Activated naive CD4-positive, alpha-beta T cell treated with anti-CD3 and anti-CD28 coated beads, Interleukin-2, amount 50 U/mL, for 24 hours (primary cell): Measurements from ENCODE around the gene PELI1.

ENCODE experiments used
- H3K27ac Mint-ChIP-seq: one replicate; pipeline ENCODE4 v1.8.0; 2021; ENCODE audit warnings: mild to moderate bottlenecking, mixed read lengths
- H3K27me3 Mint-ChIP-seq: one replicate; pipeline ENCODE4 v1.8.0; 2021; ENCODE audit warnings: mixed read lengths
- H3K36me3 Mint-ChIP-seq: one replicate; pipeline ENCODE4 v1.8.0; 2021; ENCODE audit warnings: mixed read lengths
- H3K4me1 Mint-ChIP-seq: one replicate; pipeline ENCODE4 v1.8.0; 2021; ENCODE audit warnings: mixed read lengths
- H3K4me3 Mint-ChIP-seq: one replicate; pipeline ENCODE4 v1.8.0; 2021; ENCODE audit warnings: mild to moderate bottlenecking, mixed read lengths
- H3K9me3 Mint-ChIP-seq: one replicate; pipeline ENCODE4 v1.8.0; 2021; ENCODE audit warnings: mixed read lengths

The PELI1 gene, protein sequence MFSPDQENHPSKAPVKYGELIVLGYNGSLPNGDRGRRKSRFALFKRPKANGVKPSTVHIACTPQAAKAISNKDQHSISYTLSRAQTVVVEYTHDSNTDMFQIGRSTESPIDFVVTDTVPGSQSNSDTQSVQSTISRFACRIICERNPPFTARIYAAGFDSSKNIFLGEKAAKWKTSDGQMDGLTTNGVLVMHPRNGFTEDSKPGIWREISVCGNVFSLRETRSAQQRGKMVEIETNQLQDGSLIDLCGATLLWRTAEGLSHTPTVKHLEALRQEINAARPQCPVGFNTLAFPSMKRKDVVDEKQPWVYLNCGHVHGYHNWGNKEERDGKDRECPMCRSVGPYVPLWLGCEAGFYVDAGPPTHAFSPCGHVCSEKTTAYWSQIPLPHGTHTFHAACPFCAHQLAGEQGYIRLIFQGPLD

DNA sequence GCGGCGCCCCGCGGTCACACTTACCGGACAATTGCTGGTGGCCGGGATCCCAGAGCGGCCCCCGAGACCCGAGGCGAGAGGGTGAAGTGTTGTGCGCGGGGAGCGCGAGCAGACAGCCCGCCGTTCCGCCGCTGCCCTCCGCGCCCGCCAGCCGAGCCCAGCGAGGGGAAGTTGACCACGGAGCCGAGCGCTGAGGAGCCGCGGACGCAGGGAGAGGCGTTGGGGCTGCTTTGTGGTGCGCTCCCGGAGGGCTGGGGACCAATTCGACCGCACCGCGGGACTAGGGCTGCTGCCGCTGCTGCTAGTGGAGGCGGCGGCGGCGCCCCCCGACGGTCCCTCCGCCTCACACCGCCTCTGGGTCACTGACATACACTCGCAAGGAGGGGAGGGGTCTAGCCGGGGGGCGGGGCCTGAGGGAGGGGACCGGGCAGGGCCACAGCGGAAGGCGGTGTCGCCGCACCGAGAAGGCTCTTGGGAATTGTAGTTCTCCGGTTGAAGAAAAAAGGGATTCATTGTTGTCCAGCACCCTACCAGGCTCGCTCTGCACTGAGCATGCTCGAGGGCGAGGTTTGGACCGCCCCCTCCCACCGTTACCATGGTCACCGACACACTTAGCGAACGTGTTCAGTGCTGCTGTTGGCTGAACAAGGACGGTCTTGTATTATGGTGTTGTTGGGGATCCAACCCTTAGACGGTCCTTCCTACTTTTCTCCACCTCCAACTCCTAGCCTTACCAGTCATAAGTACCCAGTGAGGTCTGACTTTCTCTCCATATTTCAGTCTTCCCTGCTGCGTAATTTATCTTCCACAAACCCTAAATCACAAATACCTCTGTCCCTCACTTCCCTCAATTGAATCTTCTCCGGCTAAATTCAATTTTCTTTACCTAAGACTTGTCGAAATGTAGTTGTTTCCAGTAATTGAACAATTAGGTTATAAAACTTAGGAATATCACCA lies at the start of gene PELI1:
Gene PELI1 (minus strand): TSS at position 364 of the 957 bp plus-strand sequence. CDS start 36,110 bp downstream, outside the sequence.
- H3K27me3 Mint-ChIP-seq, result no peaks in the 10 kb centered on the region
- no peaks in the 10 kb centered on the region for H3K9me3 Mint-ChIP-seq
- H3K27ac Mint-ChIP-seq, result peak within 1 kb of the TSS; percentile 99
- peaks cover 16% of the 10 kb centered on the region for H3K36me3 Mint-ChIP-seq
- H3K4me1 Mint-ChIP-seq, result peaks cover 28% of the 10 kb centered on the region
- H3K4me3 Mint-ChIP-seq, result peak within 1 kb of the TSS; percentile 99

DNA sequence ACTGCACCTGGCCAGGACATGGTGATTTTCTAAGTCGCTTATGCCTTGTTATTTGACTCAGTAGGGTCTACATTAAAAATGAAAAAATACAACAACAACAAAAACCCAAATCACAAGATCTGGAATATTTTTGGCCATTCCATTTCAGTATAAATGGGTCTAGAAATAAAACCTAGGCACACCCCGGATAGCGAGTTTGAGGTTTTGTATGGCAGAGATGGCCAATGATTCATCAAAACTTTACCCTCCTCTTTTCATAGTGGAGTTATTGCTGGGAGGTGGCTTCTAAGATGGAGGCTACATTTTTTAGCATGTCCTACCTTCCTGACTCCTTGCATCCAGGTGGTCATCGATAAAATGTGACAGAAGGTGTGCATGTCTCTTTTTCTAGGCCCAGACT lies 49.3 kb upstream of the PELI1 start:
- no peak overlapping the region for H3K4me3 Mint-ChIP-seq

DNA sequence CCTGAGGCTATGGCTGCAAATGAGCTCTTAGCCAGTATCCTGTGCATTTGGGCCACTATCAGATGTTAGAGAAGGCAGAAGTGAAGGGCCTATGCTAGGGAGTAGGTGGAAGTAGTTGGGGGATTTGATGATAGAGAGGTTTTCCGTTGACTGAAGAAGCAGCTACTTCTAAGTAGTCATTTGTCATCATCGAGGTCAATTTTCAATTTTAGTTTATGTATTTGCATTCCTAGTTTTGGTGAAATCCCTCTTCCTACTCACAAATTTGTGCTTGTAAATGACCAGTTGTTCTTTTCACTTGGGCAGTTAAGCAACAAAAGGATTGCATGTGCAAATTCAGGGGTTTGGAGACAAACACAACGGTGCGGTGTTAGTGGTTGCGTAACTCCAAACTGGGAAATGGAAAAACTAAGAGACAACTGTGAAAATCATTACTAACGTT lies 48.5 kb upstream of the PELI1 start:
- peak overlapping the region; percentile 57 for H3K27ac Mint-ChIP-seq
- H3K4me1 Mint-ChIP-seq, result peaks cover 48% of the 10 kb centered on the region
- H3K9me3 Mint-ChIP-seq, result no peaks in the 10 kb centered on the region
- H3K4me3 Mint-ChIP-seq, result no peak overlapping the region
- H3K27me3 Mint-ChIP-seq, result no peaks in the 10 kb centered on the region
- no peaks in the 10 kb centered on the region for H3K36me3 Mint-ChIP-seq

More for the DNA sequence above, 49.3 kb upstream of the PELI1 start:
- H3K36me3 Mint-ChIP-seq, result no peaks in the 10 kb centered on the region
- no peaks in the 10 kb centered on the region for H3K27me3 Mint-ChIP-seq
- no peaks in the 10 kb centered on the region for H3K9me3 Mint-ChIP-seq
- peaks cover 47% of the 10 kb centered on the region for H3K4me1 Mint-ChIP-seq
- no peak overlapping the region for H3K27ac Mint-ChIP-seq

DNA sequence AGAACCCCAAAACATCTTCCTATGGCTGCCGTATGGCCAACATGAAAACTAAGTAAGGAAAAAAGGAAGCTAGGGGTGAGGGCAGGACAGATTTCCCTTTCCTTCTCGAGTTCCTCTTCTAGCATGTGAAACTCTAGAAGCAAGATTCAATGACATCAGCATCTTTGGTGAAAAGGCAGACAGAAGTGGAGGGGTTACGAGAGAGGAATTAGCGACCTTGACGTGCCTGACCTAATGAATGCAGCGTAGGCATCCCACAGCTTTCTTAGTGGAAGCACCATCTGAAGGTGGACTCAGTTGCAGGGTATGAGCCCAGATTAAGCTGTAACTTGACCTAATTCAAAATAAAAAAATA lies 47.9 kb upstream of the PELI1 start:
- H3K27ac Mint-ChIP-seq, result no peak overlapping the region
- no peaks in the 10 kb centered on the region for H3K36me3 Mint-ChIP-seq
- H3K27me3 Mint-ChIP-seq, result no peaks in the 10 kb centered on the region
- H3K9me3 Mint-ChIP-seq, result no peaks in the 10 kb centered on the region
- no peak overlapping the region for H3K4me3 Mint-ChIP-seq
- H3K4me1 Mint-ChIP-seq, result peaks cover 51% of the 10 kb centered on the region

DNA sequence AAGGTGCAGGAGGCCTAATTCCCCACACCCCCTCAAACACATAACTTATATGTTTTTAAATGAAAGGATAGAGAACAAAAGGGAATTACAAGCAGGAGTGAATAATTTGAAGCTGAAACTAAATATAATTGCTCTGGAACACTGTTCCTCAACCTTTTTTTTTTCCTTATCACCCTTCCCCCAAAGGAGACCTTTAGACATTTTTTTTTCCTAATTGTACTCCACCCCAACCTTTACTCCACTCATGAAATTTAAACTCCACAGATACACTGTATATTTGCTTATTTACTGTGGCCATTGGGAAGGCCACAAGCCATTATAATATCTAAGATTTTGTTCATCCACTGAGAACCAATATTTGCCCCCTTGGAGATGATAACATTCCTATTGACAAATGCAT lies 45.4 kb upstream of the PELI1 start:
- no peaks in the 10 kb centered on the region for H3K27me3 Mint-ChIP-seq
- no peak overlapping the region for H3K4me3 Mint-ChIP-seq
- peaks cover 51% of the 10 kb centered on the region for H3K4me1 Mint-ChIP-seq
- H3K36me3 Mint-ChIP-seq, result no peaks in the 10 kb centered on the region
- H3K9me3 Mint-ChIP-seq, result no peaks in the 10 kb centered on the region
- no peak overlapping the region for H3K27ac Mint-ChIP-seq

DNA sequence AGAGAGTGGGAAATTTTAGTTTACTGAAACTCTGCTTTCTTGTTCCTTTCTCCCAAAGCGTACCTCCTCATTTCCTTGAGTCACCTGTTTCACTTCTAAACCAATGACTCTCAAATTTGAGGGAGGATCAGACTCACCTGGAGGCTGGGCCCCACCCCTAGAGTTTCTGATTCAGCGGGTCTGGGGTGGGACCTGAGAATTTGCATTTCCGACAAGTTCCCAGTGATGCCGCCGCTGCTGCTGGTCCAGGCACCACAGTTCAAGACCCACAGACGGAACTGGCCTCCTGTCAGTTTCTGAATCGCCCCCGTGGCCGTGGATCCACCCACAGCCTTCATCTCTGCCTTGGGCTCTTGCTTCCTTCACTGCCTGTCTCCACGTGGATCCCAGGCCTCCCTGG lies 44.9 kb upstream of the PELI1 start:
- Mint-ChIP-seq H3K27me3 (no peaks in the 10 kb centered on the region), H3K27ac (no peak overlapping the region), H3K4me1 (peaks cover 51% of the 10 kb centered on the region), H3K36me3 (no peaks in the 10 kb centered on the region), H3K9me3 (no peaks in the 10 kb centered on the region), H3K4me3 (no peak overlapping the region)

DNA sequence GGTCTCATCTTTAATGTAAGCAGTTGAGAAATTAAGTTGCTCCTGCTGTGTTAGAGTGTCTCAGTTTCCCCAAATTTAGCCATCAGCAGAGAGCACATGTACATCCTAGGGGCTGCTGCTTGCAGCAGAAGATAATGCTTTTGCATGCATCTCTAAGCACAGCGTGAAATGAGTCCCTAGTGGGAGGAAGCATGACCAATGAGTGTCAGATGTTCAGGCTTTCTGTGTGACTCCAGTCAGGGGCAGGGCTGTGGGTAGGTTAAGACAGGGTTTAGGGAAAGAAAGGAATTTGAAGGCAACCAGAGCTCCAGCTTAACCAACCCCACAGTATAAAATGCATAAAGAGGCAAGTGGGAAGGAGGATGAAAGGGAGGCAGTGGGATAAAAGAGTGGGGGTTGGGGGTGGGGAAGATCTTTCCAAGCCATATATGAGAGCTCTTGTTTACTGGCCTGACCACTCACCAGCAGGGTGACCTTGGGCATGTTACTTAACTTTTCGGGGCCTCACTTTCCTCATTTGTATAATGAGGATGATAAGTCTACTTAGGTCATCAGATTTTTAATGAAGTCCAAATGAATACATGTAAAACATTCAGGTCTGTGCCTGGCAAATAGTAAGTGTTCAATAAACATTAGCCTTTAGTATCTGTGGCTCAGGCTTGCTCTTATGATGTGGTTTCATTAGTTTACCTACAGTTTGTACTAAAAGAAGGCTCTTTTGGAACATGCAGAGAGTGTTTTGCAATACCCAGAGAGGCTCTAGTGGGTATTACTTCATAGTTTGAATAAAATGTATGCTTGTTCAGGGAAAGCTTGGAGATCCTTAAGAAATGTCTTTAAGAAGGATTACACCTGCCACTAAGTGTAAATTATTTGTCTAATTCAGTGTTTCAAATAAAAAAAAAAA lies 42.7 kb upstream of the PELI1 start:
- Mint-ChIP-seq H3K27ac (no peak overlapping the region), H3K4me3 (no peak overlapping the region), H3K27me3 (no peaks in the 10 kb centered on the region), H3K9me3 (no peaks in the 10 kb centered on the region), H3K4me1 (peaks cover 41% of the 10 kb centered on the region), H3K36me3 (no peaks in the 10 kb centered on the region)

DNA sequence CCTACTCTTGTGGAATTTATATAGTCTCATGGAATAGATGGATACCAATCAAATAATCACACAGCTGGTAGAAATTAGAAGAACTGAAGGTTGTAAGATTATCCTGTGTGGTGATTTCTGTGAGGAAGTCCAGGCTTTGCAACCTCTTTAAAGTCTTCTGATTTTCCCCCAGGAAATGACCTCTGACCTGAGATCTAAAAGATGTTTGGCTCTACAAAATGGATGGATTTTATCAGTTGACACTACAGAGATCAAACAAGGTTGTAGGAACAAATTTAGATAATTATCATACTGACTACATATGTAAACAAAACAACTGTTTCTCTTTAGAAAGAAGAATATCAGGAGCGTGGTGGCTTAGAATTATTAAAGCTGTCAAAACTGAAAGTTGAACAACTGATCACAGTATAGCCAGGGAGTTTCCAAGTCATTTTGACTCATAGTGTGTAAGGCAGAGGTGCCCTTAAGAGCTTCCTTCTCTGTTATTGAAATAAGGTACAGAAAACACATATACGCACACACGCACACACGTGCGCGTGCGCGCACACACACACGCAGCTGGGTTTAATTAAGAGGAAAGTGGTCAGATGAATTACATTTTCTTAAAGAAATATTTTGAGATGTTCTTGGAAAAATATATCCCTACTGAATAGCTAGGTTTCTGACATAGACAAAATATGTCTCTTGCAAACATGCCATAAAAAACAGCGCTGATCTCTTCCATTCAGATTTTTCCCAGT lies 35.5 kb upstream of the PELI1 start:
- no peak overlapping the region for H3K27ac Mint-ChIP-seq
- H3K4me1 Mint-ChIP-seq, result peaks cover 16% of the 10 kb centered on the region

DNA sequence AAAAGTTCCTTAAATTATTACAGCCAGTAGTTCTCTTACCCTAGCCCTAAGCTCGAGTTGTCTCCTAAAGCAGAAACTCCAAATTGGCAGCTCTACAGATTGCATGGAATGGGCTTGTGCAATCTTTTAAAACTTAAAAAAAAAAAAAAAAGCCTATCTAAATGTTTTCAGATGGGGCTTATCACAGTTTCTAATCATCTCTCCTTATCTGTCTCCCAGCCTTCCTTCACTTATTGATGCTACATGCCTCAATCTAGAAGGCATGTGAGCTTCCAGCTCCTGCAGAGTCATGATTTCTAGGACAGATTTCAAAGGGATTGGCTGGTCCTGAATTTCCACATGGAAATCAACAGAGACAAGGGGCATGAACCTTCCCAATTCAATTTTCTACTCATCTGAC lies 33.1 kb upstream of the PELI1 start:
- no peaks in the 10 kb centered on the region for H3K27me3 Mint-ChIP-seq
- no peak overlapping the region for H3K27ac Mint-ChIP-seq
- no peaks in the 10 kb centered on the region for H3K36me3 Mint-ChIP-seq
- H3K4me1 Mint-ChIP-seq, result peaks cover 19% of the 10 kb centered on the region
- H3K9me3 Mint-ChIP-seq, result no peaks in the 10 kb centered on the region
- no peak overlapping the region for H3K4me3 Mint-ChIP-seq

More for the DNA sequence above, 35.5 kb upstream of the PELI1 start:
- Mint-ChIP-seq H3K27me3 (no peaks in the 10 kb centered on the region), H3K4me3 (no peak overlapping the region), H3K36me3 (no peaks in the 10 kb centered on the region), H3K9me3 (no peaks in the 10 kb centered on the region)

DNA sequence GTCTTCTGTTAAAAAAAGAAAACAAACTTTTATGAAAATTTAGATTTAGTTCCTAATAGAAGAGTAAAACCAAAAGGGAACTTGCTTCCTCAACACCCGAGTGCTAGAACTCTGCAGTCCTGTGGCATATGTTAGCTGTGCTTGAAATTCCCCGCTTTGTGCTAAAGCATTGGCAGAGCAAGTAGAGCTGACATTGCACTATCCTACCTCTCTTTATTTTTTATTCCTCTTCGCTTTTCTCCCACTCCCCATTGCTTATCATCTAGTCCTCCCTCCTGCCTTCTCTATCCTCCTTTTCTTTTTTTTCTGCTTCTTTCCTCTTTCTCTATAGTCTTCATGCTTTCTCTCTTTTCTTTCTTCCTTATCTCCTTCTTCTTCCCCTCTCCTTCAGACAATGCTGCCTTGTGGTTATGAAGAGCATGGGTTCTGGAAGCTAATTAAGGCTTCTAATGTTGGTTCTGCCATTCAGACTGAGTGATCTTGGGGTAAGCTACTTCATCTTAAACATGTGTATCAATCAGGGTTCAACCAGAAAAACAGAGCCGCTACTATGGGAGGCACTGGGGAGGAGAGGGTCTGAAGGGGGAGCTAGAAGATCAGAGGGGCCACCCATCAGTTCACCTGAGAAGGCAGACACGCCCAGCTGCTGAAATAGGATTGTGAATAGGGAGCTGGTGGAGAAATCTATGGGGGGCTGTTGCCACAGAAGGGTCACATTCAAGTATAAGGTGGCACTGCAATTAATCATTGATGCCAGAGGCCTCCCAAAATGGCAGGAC lies 31.4 kb upstream of the PELI1 start:
- no peak overlapping the region for H3K27ac Mint-ChIP-seq
- H3K9me3 Mint-ChIP-seq, result no peaks in the 10 kb centered on the region
- no peak overlapping the region for H3K4me3 Mint-ChIP-seq
- no peaks in the 10 kb centered on the region for H3K27me3 Mint-ChIP-seq
- H3K4me1 Mint-ChIP-seq, result peaks cover 14% of the 10 kb centered on the region
- no peaks in the 10 kb centered on the region for H3K36me3 Mint-ChIP-seq

DNA sequence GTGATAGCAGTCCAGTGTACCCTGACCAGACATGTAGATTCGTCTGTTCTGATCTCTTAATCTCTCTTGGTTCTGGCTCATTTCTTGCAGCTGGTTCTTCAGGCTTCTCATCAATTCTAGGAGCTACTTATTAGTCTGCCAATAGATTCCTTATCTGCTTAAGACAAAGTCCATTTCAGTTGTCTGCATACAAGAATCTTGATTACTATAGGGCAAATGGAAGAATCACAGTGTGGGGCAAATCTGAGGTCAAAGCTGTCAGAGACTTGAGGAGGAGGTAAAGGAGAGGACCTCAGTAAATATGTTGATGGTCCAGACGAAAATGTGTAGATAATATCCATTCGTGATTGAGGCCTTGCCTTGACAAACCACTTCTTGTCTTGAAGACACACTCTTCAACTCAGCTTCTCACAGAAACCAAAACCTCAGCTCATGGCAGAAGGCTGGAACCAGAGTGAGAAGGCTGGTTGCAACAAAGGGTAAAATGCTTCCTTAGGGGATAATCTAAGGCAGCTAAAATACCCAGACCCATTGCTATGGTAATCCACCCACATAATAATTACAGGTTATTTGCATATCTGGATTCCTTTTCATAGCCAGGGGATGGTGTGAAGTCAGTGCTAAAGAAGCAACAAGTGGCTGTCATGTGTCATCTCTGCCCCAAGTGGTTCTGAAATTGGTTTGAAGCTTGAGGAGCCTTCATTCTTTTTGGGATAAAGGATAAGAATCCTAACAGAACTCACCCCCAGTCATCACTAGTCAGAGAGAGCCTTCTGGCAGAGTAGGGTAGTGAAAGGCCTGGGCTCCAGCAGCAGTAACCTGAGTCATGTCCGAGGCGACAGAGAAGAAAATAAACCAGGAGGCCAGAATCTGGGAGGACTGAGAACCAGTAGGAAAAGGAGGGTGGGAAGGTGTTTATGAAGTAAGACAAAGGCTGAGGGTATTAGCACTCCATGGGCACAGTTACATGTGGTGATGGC lies 29.2 kb upstream of the PELI1 start:
- no peak overlapping the region for H3K27ac Mint-ChIP-seq
- H3K27me3 Mint-ChIP-seq, result no peaks in the 10 kb centered on the region
- H3K36me3 Mint-ChIP-seq, result no peaks in the 10 kb centered on the region
- H3K9me3 Mint-ChIP-seq, result no peaks in the 10 kb centered on the region
- peaks cover 11% of the 10 kb centered on the region for H3K4me1 Mint-ChIP-seq
- H3K4me3 Mint-ChIP-seq, result no peak overlapping the region

DNA sequence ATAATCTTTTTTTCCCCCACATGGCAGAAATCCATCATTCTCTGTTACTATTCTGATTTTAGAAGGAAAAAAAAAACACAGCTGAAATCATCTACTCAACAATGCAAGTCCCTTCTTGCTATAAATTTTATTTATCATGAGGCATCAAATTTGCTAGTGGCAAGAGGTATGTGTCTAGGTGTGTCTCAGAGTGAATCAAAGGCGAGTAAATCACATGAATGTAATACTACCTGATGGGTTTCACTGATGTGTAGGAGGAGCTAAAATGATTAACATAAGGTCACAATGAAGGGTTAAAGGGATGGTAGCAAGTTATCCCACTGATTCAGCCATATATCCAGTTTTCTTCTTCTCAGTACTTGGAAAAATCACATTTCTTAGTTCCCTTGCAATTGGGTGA lies 24.5 kb upstream of the PELI1 start:
- no peak overlapping the region for H3K4me3 Mint-ChIP-seq
- H3K36me3 Mint-ChIP-seq, result no peaks in the 10 kb centered on the region
- no peak overlapping the region for H3K27ac Mint-ChIP-seq
- H3K27me3 Mint-ChIP-seq, result no peaks in the 10 kb centered on the region
- H3K4me1 Mint-ChIP-seq, result peaks cover 8% of the 10 kb centered on the region
- no peaks in the 10 kb centered on the region for H3K9me3 Mint-ChIP-seq

DNA sequence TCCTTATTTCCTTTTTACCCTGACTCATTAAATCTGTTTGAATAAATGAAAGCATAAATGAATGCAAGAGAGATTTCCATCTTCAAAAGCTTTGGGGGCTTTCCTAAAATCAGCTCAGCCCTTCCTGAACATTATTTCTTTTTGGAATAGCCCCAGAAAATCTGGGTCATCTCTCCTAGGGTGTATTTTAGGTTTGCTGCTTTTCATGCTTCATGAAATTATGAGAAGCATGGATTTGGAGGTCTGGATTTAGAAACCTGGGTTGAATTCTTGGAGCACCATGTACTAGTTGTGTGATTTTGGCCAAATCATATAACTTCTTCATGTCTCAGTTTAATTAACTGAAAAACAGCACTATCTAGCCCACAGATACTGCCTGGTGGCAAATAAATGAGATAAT lies 24.0 kb upstream of the PELI1 start:
- Mint-ChIP-seq H3K27ac (no peak overlapping the region), H3K4me3 (no peak overlapping the region), H3K4me1 (peaks cover 8% of the 10 kb centered on the region), H3K9me3 (no peaks in the 10 kb centered on the region), H3K27me3 (no peaks in the 10 kb centered on the region), H3K36me3 (no peaks in the 10 kb centered on the region)
